GM12892 (cell line): Measurements from ENCODE around the gene CDC73.

Source experiments
- POLR2A ChIP-seq: IDR thresholded peaks from 2 replicates; pipeline ENCODE4 v1.6.1; 2011; ENCODE audit warnings: low read depth, low read length, control low read depth
- POLR2AphosphoS5 ChIP-seq: IDR thresholded peaks from 2 replicates; pipeline ENCODE4 v1.6.1; 2011; ENCODE audit warnings: low read depth, low read length, control low read depth
- TAF1 ChIP-seq: IDR thresholded peaks from 2 replicates; pipeline ENCODE4 v1.6.1; 2011; ENCODE audit warnings: low read depth, mild to moderate bottlenecking, control low read depth, low read length, borderline replicate concordance

- TF ChIP-seq POLR2AphosphoS5 (no peak), POLR2A (no peak), TAF1 (no peak)
Observed at GRCh38 chr1:193086342-193086741, 35.5 kb upstream of the CDC73 start.
